PC-3 (cell line): ENCODE data around the gene FAF2. TPM values are rescaled to one million over a fixed set of nuclear protein-coding genes. Genes with fewer than 3 reads are reported as not detected.
"Not testable (repeated sequence)": the region's sequence is repeated elsewhere in the genome, so short reads cannot be mapped to it uniquely, and the experiment has no call there.

Source experiments
- ATAC-seq: fragments of 200-7000 bp; cut with Tn5 transposase; 2 replicates; pipeline ENCODE4 v1.9.1; 2020; ENCODE audit warnings: mild to moderate bottlenecking, moderate library complexity
- BruUV-seq: library from RNA; stranded (reverse); fragments of 400-500 nt; replicated peaks from 2 replicates; lab custom pipeline; 2021; lab: Mats Ljungman, UMichigan
- CTCF ChIA-PET: fragments of 300-600 bp; sonication (Branson Sonifier 250); formaldehyde crosslinking; loops from one replicate; lab custom pipeline; 2022; ENCODE audit warnings: antibody characterized with exemption; lab: Charles Lee
- POLR2A ChIA-PET: fragments of 300-600 bp; sonication (Branson Sonifier 250); formaldehyde crosslinking; loops from one replicate; lab custom pipeline; 2022; ENCODE audit warnings: antibody characterized with exemption; ENCODE audit not compliant: unreplicated experiment; lab: Charles Lee
- DNase-seq: peaks from one replicate; pipeline ENCODE4 v3.0.0-alpha.2; 2015
- H2AFZ ChIP-seq: fragments of 300-600 bp; sonication (generic); 2 replicates; pipeline ENCODE4 v1.6.0; 2016; ENCODE audit warnings: antibody characterized with exemption, low read length
- H3F3A ChIP-seq: fragments of 300-600 bp; sonication (generic); one replicate; pipeline ENCODE4 v1.6.0; 2017; ENCODE audit warnings: antibody characterized with exemption, low read length, control low read depth, mild to moderate bottlenecking; ENCODE audit not compliant: unreplicated experiment
- H3K27ac ChIP-seq: fragments of 300-600 bp; sonication (generic); 2 replicates; pipeline ENCODE4 v1.5.1; 2016; ENCODE audit warnings: mild to moderate bottlenecking, low read length
- H3K27me3 ChIP-seq: fragments of 300-600 bp; sonication (generic); 2 replicates; pipeline ENCODE4 v1.6.1; 2016; ENCODE audit warnings: low read length, mixed read lengths
- H3K36me3 ChIP-seq: fragments of 300-600 bp; sonication (generic); 2 replicates; pipeline ENCODE4 v1.6.1; 2016; ENCODE audit warnings: low read depth, mixed run types, low read length, mixed read lengths
- H3K4me1 ChIP-seq: fragments of 300-600 bp; sonication (generic); 2 replicates; pipeline ENCODE4 v1.5.1; 2016; ENCODE audit warnings: low read length; ENCODE audit not compliant: insufficient read depth
- H3K4me2 ChIP-seq: fragments of 300-600 bp; sonication (generic); 2 replicates; pipeline ENCODE4 v1.6.0; 2016; ENCODE audit warnings: low read length
- H3K4me3 ChIP-seq: fragments of 300-600 bp; sonication (generic); 2 replicates; pipeline ENCODE4 v1.5.1; 2016; ENCODE audit warnings: mild to moderate bottlenecking, low read length, mixed read lengths
- H3K79me2 ChIP-seq: fragments of 300-600 bp; sonication (generic); 2 replicates; pipeline ENCODE4 v1.6.1; 2017; ENCODE audit warnings: low read length, mixed read lengths
- H3K9ac ChIP-seq: fragments of 300-600 bp; sonication (generic); 2 replicates; pipeline ENCODE4 v1.6.0; 2016; ENCODE audit warnings: mild to moderate bottlenecking, low read length
- H3K9me2 ChIP-seq: fragments of 300-600 bp; sonication (generic); replicated peaks from 2 replicates; pipeline ENCODE4 v1.6.1; 2016; ENCODE audit warnings: mixed run types, low read length, mixed read lengths
- H3K9me3 ChIP-seq: fragments of 300-600 bp; sonication (generic); 2 replicates; pipeline ENCODE4 v1.6.1; 2016; ENCODE audit warnings: low read length, mixed read lengths
- H4K20me1 ChIP-seq: fragments of 300-600 bp; sonication (generic); 2 replicates; pipeline ENCODE4 v1.6.1; 2016; ENCODE audit warnings: low read length, mixed read lengths
- EZH2 ChIP-seq: fragments of 300-600 bp; sonication (generic); IDR thresholded peaks from one replicate; pipeline ENCODE4 v1.6.1; 2017; ENCODE audit warnings: antibody characterized with exemption, mild to moderate bottlenecking, low read length; ENCODE audit not compliant: unreplicated experiment
- EZH2phosphoT487 ChIP-seq: fragments of 300-600 bp; sonication (generic); IDR thresholded peaks from 2 replicates; pipeline ENCODE4 v1.6.1; 2018; ENCODE audit warnings: mild to moderate bottlenecking, antibody characterized with exemption, low read length, borderline replicate concordance
- intact Hi-C: fragments of 100-400 bp; cut with micrococcal nuclease; formaldehyde crosslinking; loops from 2 replicates; pipeline ENCODE4 v1.9.0; 2023
- total RNA-seq: library from RNA; depleted of rRNA; stranded (reverse); fragments of >200 nt; gene quantifications from 2 replicates; pipeline ENCODE4 v1.2.3, GENCODE V29; 2014
- TF ChIP-seq, protein P1 (sequence below): fragments of 300-600 bp; sonication (generic); conservative IDR thresholded peaks from 2 replicates; pipeline ENCODE4 v1.5.1; 2017; ENCODE audit warnings: antibody characterized with exemption, low read depth, mild to moderate bottlenecking, low read length

The FAF2 gene
- total RNA-seq, 1 experiment from 2014 or later, result 51.4 TPM

DNA sequence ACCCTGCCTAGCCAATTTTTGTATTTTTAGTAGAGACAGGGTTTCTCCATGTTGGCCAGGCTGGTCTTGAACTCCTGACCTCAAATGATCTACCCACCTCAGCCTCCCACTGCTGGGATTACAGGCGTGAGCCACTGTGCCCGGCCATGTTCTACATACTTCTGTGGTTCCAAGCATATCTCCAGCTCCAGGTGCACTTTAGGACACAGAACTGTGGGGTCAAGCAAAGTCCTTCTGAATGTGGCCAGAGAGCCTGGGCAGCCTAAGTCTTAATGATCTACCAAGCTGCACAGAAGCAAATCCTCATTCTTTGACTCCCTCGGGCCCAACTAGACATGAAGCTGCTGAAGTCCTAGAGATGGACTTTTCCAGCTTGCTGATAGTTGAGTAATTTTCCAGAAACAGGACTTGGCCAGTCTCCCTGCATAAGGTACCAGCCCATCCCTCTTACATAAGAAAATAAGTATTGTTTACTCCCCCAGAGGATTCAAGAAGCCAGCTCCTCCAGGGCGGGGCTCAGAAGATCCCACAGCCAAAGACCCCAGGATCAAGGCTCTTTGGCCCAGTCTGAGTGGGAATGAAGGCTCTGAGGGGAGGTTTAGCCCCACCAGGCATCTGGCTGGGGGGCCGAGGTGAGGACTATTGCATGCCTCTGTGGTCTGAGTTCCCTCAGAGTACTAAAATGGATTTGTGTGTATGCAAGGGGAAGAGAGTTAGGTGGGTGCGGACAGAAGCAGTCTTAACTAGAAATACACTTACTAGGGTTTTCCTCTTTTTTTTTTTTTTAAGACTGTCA, 40.5 kb upstream of the FAF2 start:
- no peak overlapping the region for H3K4me2 ChIP-seq
- 0 out of 2 replicates have a peak, but pooled peaks cover 5% of the 10 kb centered on the region for H4K20me1 ChIP-seq
- no peak overlapping the region for H3K27ac ChIP-seq
- peaks cover 11% of the 10 kb centered on the region; the same call in 1 of the 2 replicates for H3K36me3 ChIP-seq
- intact Hi-C loops, result no loop called here
- H3K79me2 ChIP-seq, result peaks cover 26% of the 10 kb centered on the region
- no peak for DNase-seq
- ChIA-PET POLR2A (no interaction called here), CTCF (interaction anchor here (2.0 kb wide), 1 partner anchor 40 kb away, joined by 10 read pairs; the partner anchor contains the start of gene FAF2)
- H3K9me2 ChIP-seq, result no peaks in the 10 kb centered on the region
- peaks cover 46% of the 10 kb centered on the region for H3K4me1 ChIP-seq
- no peak overlapping the region for H3K9ac ChIP-seq
- no peak overlapping the region for H2AFZ ChIP-seq
- H3K4me3 ChIP-seq, result no peak overlapping the region
- TF ChIP-seq EZH2, result no peak
- no peak for TF ChIP-seq EZH2phosphoT487
- TF ChIP-seq, protein P1, sequence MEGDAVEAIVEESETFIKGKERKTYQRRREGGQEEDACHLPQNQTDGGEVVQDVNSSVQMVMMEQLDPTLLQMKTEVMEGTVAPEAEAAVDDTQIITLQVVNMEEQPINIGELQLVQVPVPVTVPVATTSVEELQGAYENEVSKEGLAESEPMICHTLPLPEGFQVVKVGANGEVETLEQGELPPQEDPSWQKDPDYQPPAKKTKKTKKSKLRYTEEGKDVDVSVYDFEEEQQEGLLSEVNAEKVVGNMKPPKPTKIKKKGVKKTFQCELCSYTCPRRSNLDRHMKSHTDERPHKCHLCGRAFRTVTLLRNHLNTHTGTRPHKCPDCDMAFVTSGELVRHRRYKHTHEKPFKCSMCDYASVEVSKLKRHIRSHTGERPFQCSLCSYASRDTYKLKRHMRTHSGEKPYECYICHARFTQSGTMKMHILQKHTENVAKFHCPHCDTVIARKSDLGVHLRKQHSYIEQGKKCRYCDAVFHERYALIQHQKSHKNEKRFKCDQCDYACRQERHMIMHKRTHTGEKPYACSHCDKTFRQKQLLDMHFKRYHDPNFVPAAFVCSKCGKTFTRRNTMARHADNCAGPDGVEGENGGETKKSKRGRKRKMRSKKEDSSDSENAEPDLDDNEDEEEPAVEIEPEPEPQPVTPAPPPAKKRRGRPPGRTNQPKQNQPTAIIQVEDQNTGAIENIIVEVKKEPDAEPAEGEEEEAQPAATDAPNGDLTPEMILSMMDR, result no peak
- H3K9me3 ChIP-seq, result no peaks in the 10 kb centered on the region
- BruUV-seq, result no TSS peak
- H3K27me3 ChIP-seq, result no peaks in the 10 kb centered on the region
- H3F3A ChIP-seq, result no peaks in the 10 kb centered on the region
- ATAC-seq, result no peak

DNA sequence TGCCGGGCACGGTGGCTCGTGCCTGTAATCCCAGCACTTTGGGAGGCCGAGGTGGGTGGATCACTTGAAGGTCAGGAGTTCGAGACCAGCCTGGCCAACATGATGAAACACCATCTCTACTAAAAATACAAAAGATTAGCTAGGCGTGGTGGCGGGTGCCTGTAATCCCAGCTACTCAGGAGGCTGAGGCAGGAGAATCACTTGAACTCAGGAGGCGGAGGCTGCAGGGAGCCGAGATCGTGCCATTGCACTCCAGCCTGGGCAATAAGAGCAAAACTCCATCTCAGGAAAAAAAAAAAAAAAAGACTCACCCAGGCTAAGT, 40.0 kb upstream of the FAF2 start:
- H2AFZ ChIP-seq, H3K9me2 ChIP-seq, H4K20me1 ChIP-seq, ATAC-seq, H3K27ac ChIP-seq, POLR2A ChIA-PET, H3F3A ChIP-seq, intact Hi-C loops, H3K27me3 ChIP-seq, BruUV-seq, H3K9ac ChIP-seq, H3K4me2 ChIP-seq, DNase-seq, H3K9me3 ChIP-seq, H3K4me3 ChIP-seq: not testable (repeated sequence)
- CTCF ChIA-PET, result interaction anchor here (2.0 kb wide), 1 partner anchor 40 kb away, joined by 10 read pairs; the partner anchor contains the start of gene FAF2
- Histone ChIP-seq H3K36me3 (peaks cover 11% of the 10 kb centered on the region; the same call in 1 of the 2 replicates), H3K79me2 (peaks cover 31% of the 10 kb centered on the region), H3K4me1 (peaks cover 51% of the 10 kb centered on the region)

DNA sequence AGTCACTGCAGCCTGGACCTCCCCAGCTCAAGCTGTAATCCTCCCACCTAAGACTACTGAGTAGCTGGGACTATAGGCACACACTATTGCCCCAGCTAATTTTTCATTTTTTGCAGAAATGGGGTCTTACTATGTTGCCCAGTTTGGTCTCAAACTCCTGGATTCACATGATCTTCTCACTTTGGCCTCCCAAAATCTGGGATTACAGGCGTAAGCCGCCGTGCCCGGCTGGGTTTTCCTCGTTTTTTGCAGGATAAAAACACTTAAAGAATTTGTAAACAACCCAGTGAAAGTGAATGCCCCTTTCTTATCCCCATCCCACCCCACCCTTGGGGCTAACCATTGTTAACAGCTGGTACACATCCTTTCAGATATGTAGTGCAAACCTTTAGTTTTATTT, 39.6 kb upstream of the FAF2 start:
- no TSS peak for BruUV-seq
- H3K4me3 ChIP-seq, result no peak overlapping the region
- no peak overlapping the region for H3K4me2 ChIP-seq
- H3K9me2 ChIP-seq, result no peaks in the 10 kb centered on the region
- H4K20me1 ChIP-seq, result 0 out of 2 replicates have a peak, but pooled peaks cover 5% of the 10 kb centered on the region
- H2AFZ ChIP-seq, result no peak overlapping the region
- no peak for DNase-seq
- H3K9ac ChIP-seq, result no peak overlapping the region
- peaks cover 35% of the 10 kb centered on the region for H3K79me2 ChIP-seq
- no peak for ATAC-seq
- intact Hi-C loops, result no loop called here
- H3K27ac ChIP-seq, result no peak overlapping the region
- no peaks in the 10 kb centered on the region for H3K9me3 ChIP-seq
- H3K36me3 ChIP-seq, result peaks cover 11% of the 10 kb centered on the region; the same call in 1 of the 2 replicates
- ChIA-PET POLR2A (interaction anchor here (0.5 kb wide), 1 partner anchor 33 kb away, joined by 3 read pairs; no protein-coding TSS in a partner anchor), CTCF (no interaction called here)
- peaks cover 53% of the 10 kb centered on the region for H3K4me1 ChIP-seq
- H3K27me3 ChIP-seq, result no peaks in the 10 kb centered on the region
- no peaks in the 10 kb centered on the region for H3F3A ChIP-seq
- TF ChIP-seq, protein P1, result no peak
- no peak for TF ChIP-seq EZH2
- TF ChIP-seq EZH2phosphoT487, result no peak
